PC-9 (cell line): ENCODE data around the gene TRAF3IP1. TPM values are rescaled to one million over a fixed set of nuclear protein-coding genes. Genes with fewer than 3 reads are reported as not detected.

ENCODE experiments used
- BruUV-seq: library from RNA; stranded (reverse); fragments of 400-500 nt; replicated peaks from 2 replicates; lab custom pipeline; 2021; lab: Mats Ljungman, UMichigan
- CTCF ChIA-PET: fragments of 300-600 bp; sonication (Branson Sonifier 250); formaldehyde crosslinking; loops from one replicate; lab custom pipeline; 2022; ENCODE audit warnings: antibody characterized with exemption; lab: Charles Lee
- POLR2A ChIA-PET: fragments of 300-600 bp; sonication (Branson Sonifier 250); formaldehyde crosslinking; loops from one replicate; lab custom pipeline; 2022; ENCODE audit warnings: antibody characterized with exemption; ENCODE audit not compliant: unreplicated experiment; lab: Charles Lee
- DNase-seq, 2 experiments: peaks; one replicate each; pipeline versions ENCODE4 v3.0.0 to v3.0.0-alpha.2; 2015 to 2022; ENCODE audit warnings: mixed read lengths in 1 of 2
- H2AFZ ChIP-seq: fragments of 200-600 bp; sonication (generic); 2 replicates; pipeline ENCODE4 v1.8.1; 2017; ENCODE audit warnings: antibody characterized with exemption
- H3F3A ChIP-seq: fragments of 200-600 bp; sonication (generic); 2 replicates; pipeline ENCODE4 v1.8.1; 2017; ENCODE audit warnings: antibody characterized with exemption, mild to moderate bottlenecking, low read depth; ENCODE audit not compliant: insufficient read depth
- H3K27ac ChIP-seq: fragments of 200-600 bp; sonication (generic); 2 replicates; pipeline ENCODE4 v1.6.1; 2016; ENCODE audit warnings: mixed run types
- H3K27me3 ChIP-seq: fragments of 200-600 bp; sonication (generic); 2 replicates; pipeline ENCODE4 v1.6.1; 2016; ENCODE audit warnings: low read depth, mixed run types; ENCODE audit not compliant: insufficient read depth
- H3K36me3 ChIP-seq: fragments of 200-600 bp; sonication (generic); 2 replicates; pipeline ENCODE4 v1.6.1; 2016; ENCODE audit warnings: low read depth, mixed run types
- H3K4me1 ChIP-seq: fragments of 200-600 bp; sonication (generic); replicated peaks from 2 replicates; pipeline ENCODE4 v1.6.1; 2016; ENCODE audit warnings: mixed run types; ENCODE audit not compliant: insufficient read depth
- H3K4me2 ChIP-seq: fragments of 200-600 bp; sonication (generic); 2 replicates; pipeline ENCODE4 v1.6.1; 2017; ENCODE audit warnings: mixed run types
- H3K4me3 ChIP-seq: fragments of 200-600 bp; sonication (generic); 2 replicates; pipeline ENCODE4 v1.6.1; 2016; ENCODE audit warnings: mixed run types
- H3K79me2 ChIP-seq: fragments of 200-600 bp; sonication (generic); 2 replicates; pipeline ENCODE4 v1.6.1; 2017; ENCODE audit warnings: low read depth, mixed run types
- H3K9me2 ChIP-seq: fragments of 200-600 bp; sonication (generic); 2 replicates; pipeline ENCODE4 v1.8.1; 2017; ENCODE audit warnings: mild to moderate bottlenecking; ENCODE audit not compliant: insufficient read depth
- H3K9me3 ChIP-seq: fragments of 200-600 bp; sonication (generic); 2 replicates; pipeline ENCODE4 v1.8.1; 2016; ENCODE audit warnings: low read depth; ENCODE audit not compliant: insufficient read depth
- H4K20me1 ChIP-seq: fragments of 200-600 bp; sonication (generic); 2 replicates; pipeline ENCODE4 v1.8.1; 2017; ENCODE audit not compliant: insufficient read depth
- EZH2 ChIP-seq: fragments of 200-600 bp; sonication (generic); IDR thresholded peaks from 2 replicates; pipeline ENCODE4 v1.8.0; 2017; ENCODE audit warnings: antibody characterized with exemption, low read depth
- intact Hi-C: fragments of 100-400 bp; cut with micrococcal nuclease; formaldehyde crosslinking; loops from one replicate; pipeline ENCODE4 v1.10.0; 2022; ENCODE audit not compliant: unreplicated experiment
- total RNA-seq: library from RNA; stranded (reverse); gene quantifications from 2 replicates; pipeline ENCODE4 v1.2.3, GENCODE V29; 2021
- TF ChIP-seq, protein P1 (sequence below): fragments of 200-600 bp; sonication (generic); conservative IDR thresholded peaks from 2 replicates; pipeline ENCODE4 v1.6.1; 2017; ENCODE audit warnings: mixed run types, antibody characterized with exemption, mild to moderate bottlenecking, moderate library complexity

TRAF3IP1 gene
- total RNA-seq, 1 experiment from 2014 or later = 51.7 TPM

DNA sequence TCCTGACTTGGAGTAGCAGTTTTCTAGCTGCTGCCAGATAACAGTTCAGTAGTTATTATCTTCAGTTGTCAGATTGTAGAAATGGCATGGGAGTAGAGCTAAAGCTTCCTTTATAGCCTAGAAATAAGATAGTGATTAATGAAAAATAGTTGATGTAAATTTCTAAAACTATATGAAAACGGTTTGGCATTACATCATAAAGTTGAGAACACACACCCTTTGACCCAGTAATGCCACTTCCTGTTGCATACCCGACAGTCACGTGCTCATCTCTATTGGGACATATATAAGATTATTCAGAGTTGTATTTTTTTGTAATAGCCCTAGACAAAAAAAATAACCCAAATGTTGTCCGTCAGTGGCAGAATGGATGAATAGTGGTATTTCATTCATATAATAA is 67.0 kb downstream of the TRAF3IP1 start:
- Histone ChIP-seq H4K20me1 (no peaks in the 10 kb centered on the region), H3K4me1 (no peaks in the 10 kb centered on the region), H3K4me2 (no peak overlapping the region), H3K36me3 (no peaks in the 10 kb centered on the region), H3K27me3 (no peaks in the 10 kb centered on the region), H3K79me2 (no peaks in the 10 kb centered on the region), H3K9me3 (no peaks in the 10 kb centered on the region), H2AFZ (no peak overlapping the region), H3K4me3 (no peak overlapping the region), H3K27ac (no peak overlapping the region), H3K9me2 (no peaks in the 10 kb centered on the region), H3F3A (peaks cover 6% of the 10 kb centered on the region; the same call in 1 of the 2 replicates)
- TF ChIP-seq, protein P1, sequence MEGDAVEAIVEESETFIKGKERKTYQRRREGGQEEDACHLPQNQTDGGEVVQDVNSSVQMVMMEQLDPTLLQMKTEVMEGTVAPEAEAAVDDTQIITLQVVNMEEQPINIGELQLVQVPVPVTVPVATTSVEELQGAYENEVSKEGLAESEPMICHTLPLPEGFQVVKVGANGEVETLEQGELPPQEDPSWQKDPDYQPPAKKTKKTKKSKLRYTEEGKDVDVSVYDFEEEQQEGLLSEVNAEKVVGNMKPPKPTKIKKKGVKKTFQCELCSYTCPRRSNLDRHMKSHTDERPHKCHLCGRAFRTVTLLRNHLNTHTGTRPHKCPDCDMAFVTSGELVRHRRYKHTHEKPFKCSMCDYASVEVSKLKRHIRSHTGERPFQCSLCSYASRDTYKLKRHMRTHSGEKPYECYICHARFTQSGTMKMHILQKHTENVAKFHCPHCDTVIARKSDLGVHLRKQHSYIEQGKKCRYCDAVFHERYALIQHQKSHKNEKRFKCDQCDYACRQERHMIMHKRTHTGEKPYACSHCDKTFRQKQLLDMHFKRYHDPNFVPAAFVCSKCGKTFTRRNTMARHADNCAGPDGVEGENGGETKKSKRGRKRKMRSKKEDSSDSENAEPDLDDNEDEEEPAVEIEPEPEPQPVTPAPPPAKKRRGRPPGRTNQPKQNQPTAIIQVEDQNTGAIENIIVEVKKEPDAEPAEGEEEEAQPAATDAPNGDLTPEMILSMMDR = no peak
- TF ChIP-seq EZH2 = no peak
- no peak for DNase-seq
- ChIA-PET CTCF (interaction anchor here (0.6 kb wide), 1 partner anchor 26 kb away, joined by 7 read pairs; no protein-coding TSS in a partner anchor), POLR2A (interaction anchor here (0.6 kb wide), 1 partner anchor 77 kb away, joined by 7 read pairs; no protein-coding TSS in a partner anchor)
- intact Hi-C loops = no loop called here
- no TSS peak for BruUV-seq

DNA sequence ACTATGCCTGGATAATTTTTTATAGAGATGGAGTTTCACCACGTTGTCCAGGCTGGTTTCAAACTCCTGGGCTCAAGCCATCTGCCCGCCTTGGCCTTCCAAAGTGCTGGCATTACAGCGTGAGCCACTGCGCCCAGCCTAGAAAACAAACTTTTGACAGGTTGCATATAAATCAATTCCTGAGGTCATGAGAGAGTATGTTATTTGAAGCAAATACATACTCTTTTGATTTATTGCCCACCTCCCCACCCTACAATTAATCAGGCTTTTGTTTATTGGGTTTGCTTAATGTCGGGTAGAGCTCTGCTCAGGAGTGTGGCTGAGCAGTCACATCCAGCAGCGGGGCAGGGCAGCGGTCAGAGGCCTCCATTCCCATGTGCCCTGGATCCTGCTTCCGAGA is 68.5 kb downstream of the TRAF3IP1 start:
- no peaks in the 10 kb centered on the region for H3K4me1 ChIP-seq
- no peaks in the 10 kb centered on the region for H3K27me3 ChIP-seq
- H3K4me3 ChIP-seq = no peak overlapping the region
- CTCF ChIA-PET = no interaction called here
- no peak overlapping the region for H3K4me2 ChIP-seq
- H3K79me2 ChIP-seq = no peaks in the 10 kb centered on the region
- POLR2A ChIA-PET = interaction anchor here (0.5 kb wide), 1 partner anchor 352 kb away, joined by 4 read pairs; no protein-coding TSS in a partner anchor
- DNase-seq = no peak
- intact Hi-C loops = no loop called here
- no peak overlapping the region for H3K27ac ChIP-seq
- H4K20me1 ChIP-seq = no peaks in the 10 kb centered on the region
- H3F3A ChIP-seq = peaks cover 6% of the 10 kb centered on the region; the same call in 1 of the 2 replicates
- H3K36me3 ChIP-seq = no peaks in the 10 kb centered on the region
- no peaks in the 10 kb centered on the region for H3K9me3 ChIP-seq
- no peak overlapping the region for H2AFZ ChIP-seq
- BruUV-seq = no TSS peak
- H3K9me2 ChIP-seq = no peaks in the 10 kb centered on the region
- no peak for TF ChIP-seq EZH2
- TF ChIP-seq, protein P1 = no peak

GRCh38 chr2:238389988-238390589 is 69.8 kb downstream of the TRAF3IP1 start:
- Histone ChIP-seq H3K79me2 (no peaks in the 10 kb centered on the region), H3F3A (peaks cover 6% of the 10 kb centered on the region; the same call in 1 of the 2 replicates), H3K4me2 (no peak overlapping the region), H3K4me3 (no peak overlapping the region), H4K20me1 (no peaks in the 10 kb centered on the region), H3K9me2 (no peaks in the 10 kb centered on the region), H3K27me3 (no peaks in the 10 kb centered on the region), H3K36me3 (no peaks in the 10 kb centered on the region), H3K27ac (no peak overlapping the region), H3K9me3 (no peaks in the 10 kb centered on the region), H3K4me1 (no peaks in the 10 kb centered on the region), H2AFZ (no peak overlapping the region)
- no peak for DNase-seq
- intact Hi-C loops = no loop called here
- TF ChIP-seq, protein P1 = no peak
- TF ChIP-seq EZH2 = no peak
- no TSS peak for BruUV-seq
- ChIA-PET POLR2A (no interaction called here), CTCF (no interaction called here)
